GM21447 (cell line): ENCODE data around the gene EIF6.

Experiments
- ATAC-seq: cut with Tn5 transposase; IDR thresholded peaks from one replicate; pipeline ENCODE4 v1.9.1; 2021; ENCODE audit not compliant: unreplicated experiment

The EIF6 gene

DNA sequence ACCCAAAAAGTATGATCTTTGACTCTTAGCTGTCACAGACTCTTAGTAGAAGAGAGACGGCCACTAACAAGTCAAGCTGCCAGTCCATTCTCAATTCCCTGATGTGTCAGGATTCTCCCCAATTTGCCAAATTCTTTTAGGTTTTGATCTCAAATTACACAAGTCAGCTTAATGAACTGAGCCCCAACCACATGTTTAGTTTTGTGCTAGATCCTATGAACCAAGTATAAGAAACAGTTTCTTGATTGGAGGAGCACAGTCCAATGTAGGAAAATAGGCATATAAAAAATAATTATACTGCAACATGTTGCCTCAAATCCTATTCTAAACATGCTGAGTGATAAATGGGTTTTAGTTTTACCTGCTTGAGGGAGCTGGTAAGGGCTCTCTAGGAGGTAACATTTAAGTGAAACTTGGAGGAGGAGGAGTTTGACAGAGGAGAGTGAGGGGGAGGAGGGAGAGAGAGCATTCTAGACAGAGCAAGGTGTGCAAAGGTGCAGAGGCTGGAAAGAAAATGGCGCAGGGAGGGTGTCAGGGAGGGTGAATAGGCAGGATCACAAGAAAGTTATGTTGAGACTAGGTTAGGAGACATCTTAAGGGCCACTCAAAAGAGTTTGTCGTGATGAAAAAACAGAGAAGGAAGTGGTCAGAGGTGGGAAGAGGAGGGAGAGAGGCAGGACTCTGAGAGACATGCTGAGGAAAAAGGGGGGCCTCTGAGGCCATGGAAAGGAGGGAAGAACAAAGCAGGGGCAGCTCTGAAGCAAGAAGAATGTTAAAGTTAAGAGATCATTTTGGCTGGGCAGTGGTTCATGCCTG, 30.5 kb upstream of the EIF6 start:
- no peak for ATAC-seq

DNA sequence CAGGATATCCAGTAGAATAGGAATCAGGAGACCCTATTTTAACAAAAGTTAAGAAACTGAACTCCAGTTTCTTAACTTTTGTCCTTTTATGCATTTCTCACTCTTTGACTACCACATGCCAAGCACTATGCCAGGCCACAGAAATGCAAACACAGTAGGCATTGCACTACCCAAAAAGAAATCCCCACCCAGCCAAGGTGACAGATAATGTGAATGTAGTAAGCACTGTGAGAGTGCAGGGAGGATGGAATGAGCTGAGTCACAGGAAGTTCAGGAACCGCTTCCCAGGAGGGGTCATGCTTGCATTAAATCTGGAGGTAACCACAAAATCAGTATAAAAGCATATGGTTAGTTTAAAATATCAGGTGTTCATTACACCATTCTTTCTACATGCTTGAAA, 27.7 kb upstream of the EIF6 start:
- no peak for ATAC-seq

DNA sequence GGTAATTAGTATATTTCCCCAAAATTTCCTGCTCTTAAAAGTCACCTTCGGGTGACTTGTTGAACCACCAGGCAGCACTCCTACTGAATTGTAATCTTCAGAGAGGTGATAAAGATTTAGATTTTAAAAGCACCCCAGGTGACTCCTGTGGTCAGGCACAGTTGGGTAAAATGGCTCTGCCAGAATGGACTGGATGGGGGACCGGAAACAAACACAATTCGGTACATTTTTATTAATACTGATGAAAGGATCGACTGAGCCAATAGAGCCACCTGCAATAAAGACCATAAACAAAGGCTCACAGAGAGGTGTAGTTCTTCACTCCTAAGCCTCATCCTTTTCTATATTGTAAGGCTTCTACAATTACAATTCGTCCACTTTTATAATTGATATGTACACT, 27.2 kb upstream of the EIF6 start:
- ATAC-seq: no peak

DNA sequence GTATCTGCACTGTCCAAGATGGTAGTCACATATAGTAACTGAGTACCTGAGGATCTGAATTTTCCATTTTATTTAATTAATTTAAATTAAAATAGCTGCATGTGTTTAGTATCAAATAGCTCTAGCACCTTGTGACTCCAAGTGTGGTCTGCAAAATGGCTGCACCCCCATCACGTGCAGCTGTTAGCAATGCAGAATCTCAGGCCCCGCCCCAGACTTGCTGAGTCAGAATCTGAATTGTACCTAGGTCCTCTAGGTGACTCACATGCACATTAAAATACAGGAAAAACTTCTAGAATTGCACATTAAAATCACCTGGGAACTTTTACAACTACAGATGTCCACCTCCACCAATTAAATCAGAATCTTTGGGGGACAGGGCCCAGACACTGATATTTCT, 26.8 kb upstream of the EIF6 start:
- ATAC-seq: no peak

DNA sequence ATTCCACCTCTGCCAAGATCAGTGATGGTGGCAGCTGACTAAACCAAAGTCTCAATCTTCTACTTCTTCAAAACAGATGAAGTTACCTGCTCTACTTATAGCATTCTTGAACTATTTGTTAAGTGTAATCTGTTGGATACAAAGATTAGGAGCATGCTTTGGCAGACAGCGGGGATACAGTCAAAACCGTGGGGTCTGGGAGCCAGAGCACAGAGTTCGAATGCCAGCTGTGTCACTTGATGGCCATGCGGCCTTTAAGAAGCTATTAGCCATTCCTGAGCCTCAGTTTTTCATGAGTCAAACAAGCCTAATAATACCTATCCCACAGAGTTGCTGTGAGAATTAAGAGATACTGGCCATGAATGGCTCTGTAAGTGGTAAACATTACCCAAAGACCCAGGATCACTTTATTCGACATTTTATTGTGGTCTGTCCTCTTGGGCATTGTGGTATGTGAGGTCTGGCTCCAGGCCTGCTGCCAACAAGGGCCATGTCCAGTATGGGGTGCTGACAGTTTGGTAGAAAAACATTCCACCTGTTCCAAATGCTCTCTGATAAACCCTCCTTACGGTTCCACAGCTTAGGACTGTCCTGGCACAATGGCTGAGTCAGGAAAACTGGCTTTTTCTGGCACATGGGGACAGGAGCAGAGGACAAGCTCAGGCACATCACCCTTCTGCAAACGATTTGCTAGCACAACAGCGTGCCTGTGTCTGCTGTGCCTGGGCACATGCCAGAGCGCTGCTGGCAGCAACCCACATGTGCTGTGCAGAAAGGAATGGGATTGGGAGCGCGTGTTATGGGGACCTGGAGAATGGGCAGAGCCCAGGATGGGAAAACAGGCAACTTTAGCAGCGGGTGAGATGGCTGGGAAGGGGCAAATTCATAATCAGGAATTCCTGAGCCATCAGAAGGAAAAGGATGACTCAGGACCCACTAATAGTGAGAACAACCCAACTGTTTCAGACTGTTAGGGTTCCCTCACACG, 23.4 kb upstream of the EIF6 start:
- no peak for ATAC-seq

DNA sequence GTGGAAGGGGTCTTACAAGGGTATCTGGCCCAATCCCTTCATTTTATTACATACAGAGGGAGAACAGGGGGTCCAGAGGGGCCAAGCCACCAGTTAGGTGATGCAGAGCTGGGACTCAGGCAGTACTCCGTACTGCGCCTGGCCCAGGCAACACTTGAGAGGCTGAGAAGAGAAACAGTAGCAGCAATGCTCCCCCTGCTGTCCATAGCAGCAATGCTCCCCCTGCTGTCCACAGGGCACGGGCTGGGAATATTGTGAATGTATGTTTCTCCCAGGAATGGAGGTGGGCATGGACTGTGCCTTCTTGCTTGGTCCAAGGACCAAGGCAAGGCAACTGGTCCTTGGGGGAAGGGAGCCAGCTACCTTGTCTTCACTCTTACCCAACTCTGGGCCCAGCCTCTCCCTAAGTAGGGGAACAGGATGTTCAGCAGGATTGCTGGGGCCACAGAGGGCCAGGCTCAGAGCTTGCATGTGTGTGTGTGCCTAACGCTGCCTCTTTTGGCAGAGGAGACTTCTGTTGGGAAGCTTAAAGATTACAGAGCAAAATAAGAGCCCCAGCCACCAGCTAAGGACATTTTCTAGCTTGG, 22.5 kb upstream of the EIF6 start:
- ATAC-seq: no peak

DNA sequence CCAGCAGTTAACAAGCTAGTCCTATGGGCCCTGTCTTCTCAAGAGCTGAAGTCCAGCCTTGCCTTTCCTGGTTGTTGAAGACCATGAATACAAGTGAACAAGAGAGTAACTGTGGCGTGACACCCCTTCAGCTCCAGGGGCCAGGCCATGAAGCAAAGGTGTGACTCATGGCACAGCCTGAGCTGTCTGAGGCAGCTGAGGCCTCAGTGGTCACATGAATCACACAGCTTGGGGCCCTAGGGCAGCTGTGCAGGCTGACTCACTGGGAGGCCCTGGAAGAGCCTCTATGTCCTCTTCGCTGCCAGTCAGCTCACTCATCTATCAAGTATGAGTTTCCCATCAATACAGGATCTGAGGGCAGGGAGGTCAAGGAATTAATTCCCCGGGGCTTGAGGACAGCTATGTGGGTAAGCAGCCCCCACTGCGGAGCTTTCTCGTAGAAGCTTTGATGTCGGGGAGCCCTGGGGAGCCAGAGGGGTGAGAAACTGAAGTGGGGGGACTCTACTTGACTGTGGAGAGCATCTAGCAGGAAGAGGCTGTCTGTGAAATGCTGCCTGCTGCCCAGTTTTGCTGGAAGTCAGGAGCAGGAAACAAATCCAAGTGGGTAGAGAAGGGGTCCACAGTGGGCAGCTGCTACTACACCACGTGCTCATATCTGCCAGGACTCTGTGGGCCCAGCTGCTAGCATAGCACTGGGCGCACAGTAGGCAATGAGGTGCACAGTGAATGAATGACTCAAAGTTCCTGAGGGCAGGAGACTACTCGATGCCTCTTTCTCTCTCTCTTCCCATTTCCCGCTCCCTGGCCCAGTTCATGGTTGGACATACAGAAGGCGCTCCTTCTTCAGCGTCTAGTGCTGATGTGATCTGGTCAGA, 21.3 kb upstream of the EIF6 start:
- ATAC-seq: no peak

DNA sequence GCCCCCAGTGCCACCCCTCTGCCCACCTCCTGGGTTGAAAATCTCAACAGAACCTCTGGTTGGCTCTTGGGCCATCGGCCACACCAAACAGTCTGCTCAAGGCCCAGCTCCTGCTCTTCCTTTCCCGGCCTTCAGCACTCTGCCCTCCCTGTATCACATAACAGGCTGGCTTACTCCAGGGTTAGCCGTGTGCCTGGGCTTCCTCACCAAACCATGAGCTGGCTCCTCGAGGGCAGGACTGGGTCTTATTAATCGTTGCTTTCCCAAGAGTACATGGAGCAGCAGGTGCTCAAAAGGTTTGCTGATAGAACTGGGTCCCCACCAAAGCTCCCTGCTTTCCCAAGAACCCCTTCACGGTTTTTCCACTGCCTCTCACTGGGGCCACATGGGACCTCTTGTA, 20.4 kb upstream of the EIF6 start:
- no peak for ATAC-seq

DNA sequence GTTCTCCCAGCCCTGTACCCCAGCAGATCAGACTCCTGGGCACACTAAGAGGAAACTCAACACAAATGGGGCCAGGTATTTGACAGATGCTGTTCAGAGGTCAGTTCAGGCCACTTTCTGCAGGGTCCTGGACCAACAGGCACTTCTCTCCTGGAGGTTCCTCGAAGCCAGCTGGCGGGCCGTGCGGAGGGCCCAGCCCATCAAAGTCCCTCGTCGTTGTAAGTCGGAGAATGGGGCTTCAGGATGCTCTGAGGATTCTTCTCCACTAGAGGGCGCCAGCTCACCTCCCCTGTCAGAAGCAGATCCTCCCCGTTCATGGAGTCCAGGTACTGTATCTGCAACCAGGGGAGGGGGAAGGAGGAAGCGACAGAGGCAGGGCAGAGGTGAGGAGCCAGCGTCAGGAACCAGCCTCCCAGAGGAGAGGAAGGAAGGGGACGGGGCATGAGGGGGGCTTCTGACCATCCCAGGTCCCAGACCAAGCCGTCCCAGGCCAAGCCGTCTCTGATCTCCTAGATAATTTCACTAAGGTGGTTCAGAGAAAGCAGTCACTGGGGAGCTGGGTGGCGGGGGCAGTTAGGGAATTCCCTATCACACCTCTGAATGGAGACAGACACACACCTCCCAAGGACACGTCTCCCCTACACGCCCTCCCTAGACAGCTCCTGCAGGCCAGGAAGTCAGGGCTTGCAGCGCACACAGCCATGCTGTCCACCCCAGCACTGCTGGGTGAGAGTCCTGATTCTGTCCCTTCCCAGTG, 19.3 kb upstream of the EIF6 start:
- ATAC-seq: no peak

DNA sequence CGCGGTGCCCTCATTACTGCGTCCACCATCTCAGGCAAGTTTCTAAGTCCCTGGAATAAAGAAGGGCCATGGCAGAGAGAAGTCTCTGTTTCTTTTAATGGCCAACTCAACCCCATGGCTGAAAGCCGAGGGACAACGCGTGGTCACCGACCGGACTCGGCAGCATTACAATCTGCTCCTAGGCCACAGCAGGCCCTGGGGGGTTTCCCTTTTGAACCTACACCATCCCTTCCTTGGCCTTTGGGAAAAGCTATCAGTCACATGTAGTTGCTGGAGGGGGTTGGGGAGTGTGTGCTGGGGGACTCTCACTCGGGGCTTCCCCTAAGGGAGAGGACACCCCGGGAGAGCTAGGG, 18.8 kb upstream of the EIF6 start:
- ATAC-seq: no peak

DNA sequence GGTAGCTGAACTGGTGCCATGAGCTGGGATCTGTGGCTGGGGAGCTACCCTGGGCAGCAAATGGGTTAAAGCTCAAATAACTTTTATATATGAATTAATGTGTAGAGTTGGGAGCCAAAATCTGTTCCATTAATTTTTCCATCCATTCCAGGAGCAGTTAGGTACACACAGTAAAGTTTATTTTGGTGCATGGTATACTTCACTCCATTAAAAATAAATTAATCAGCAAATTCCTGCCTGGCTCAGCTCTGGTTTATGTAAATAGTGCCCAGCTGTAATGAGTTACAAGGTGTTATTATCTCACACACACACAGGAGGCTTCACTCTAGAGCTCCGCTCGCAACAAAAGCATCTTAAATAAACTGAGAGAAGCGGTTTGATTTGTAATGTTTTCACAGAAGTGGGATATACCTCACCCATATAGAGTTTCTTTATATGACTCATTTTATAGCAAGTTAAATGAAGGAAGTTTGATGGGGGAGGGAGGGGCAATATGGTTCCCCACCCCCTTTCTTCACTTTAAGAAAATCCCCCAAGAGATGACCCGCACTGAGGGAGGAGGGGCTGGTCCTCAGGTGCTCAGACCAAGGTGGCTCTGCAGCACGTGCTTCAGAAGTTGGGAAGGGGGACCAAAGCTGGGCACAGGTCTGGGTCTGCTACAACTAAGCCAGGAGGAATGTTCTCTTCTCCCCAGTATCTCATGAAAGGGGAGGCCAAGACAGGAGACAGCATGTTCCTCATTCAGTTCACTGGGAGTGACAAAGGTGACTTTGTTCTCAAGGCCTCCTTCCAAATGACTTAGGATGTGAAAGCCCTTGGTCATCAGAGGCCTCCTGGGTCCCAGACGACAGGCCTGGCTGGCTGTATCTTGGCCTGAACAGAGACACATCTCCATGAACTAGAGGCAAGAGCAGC, 18.1 kb upstream of the EIF6 start:
- no peak for ATAC-seq

DNA sequence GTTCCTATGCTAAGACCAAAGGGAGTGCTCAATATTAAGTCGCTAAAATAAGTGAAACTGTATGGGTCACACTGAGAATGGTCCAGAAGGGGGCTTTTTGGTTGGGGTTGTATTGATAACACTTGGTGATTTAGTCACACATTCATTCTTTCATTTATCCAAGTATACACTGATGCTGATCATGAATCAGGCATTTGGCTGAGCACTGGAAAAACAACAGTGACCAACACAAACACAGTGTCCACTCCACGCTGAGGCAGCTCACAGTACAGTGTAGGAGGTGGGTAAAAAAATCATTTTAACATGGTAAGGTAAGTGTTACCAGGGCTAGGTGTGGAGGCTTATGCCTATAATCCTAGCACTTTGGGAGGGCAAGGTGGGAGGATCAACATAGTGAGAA, 16.9 kb upstream of the EIF6 start:
- no peak for ATAC-seq

DNA sequence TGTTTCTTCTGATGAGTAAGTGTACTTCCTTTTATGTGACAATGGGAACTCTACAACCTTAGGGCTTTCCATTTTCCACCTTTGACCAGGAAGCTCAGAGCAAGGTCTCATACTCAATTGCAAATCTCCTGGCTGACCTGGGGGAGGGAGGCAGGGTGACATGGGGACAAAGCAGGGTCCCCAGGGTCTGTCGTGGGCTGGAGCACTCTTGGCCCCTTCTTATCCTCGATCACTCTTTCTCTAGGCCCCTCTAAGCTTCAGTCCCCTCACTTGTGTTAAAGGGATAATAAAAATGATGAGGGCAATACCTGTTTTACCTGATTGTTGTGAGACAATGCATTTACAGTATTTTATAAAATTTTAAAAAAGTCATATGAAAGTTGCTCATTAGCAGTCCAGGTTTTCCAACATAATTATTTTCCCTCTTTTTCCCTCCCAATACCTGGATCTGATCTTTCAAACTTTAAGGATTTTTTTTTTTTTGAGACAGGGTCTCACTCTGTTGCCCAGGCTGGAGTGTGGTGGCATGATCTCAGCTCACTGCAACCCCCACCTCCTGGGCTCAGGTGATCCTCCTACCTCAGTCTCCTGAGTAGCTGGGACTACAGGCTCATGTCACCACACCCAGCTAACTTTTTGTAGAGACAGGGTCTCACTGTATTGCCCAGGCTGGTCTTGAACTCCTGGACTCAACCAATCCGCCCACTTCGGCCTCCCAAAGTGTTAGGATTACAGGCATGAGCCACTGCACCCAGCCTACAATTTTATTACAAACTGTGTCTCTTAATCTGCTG, 16.1 kb upstream of the EIF6 start:
- no peak for ATAC-seq

DNA sequence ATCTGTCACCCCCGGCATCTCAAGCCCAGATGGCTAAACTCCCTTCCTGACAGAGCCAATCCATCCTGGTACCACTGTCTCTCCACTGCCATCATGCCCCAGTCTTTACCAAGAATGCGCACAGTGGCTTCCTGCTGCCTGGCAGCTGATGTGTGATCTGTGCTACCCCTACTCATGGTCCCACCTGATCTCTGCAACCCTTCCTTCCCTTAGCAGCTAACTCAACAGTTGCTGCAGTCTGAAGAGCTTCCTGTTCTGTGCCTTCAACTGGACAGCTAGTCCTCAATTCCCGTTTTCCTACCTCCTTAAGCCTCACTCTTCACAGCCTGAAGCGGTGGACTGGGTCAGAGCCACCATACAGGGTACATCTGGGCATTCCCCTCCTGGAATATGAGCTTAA, 15.2 kb upstream of the EIF6 start:
- ATAC-seq: no peak

DNA sequence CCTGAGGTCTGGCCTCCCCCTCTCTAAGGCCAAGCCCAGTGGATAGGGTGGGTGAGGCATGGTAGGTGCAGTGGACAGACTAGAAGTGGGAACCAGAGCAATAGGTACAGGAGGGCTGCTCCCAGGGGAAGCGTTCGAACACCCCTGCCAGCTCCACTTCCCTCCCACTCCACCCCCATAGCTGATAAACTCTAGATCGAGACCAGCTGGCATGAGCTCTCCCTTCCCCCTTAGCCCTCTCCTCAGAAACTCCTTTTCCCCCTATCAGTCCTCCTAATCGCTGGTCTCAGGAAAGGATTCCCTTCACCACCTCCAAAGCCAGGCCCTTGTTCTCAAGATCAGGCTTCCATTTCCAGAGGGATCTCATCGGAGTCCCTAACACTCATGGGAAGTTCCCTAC, 13.7 kb upstream of the EIF6 start:
- no peak for ATAC-seq

DNA sequence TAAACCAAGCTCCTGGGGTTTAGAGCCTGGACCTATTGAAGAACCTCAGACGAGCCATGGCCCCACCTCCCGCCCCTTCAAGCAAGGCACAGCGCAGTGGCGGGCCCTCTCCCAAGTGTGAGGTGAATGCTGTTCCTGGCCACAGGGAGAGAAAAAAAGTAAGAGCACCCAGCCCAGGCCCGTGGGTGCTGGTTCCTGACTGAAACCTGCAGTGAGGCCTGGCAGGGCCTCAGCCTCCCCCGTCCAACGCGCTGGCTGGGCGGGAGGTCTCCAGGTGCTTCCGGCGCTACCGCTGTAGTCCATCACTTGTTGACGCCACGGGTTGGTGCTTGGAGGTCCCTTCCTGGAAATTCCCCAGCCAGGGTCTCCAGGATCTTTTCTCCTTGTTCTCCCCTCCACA, 13.2 kb upstream of the EIF6 start:
- ATAC-seq: no peak

DNA sequence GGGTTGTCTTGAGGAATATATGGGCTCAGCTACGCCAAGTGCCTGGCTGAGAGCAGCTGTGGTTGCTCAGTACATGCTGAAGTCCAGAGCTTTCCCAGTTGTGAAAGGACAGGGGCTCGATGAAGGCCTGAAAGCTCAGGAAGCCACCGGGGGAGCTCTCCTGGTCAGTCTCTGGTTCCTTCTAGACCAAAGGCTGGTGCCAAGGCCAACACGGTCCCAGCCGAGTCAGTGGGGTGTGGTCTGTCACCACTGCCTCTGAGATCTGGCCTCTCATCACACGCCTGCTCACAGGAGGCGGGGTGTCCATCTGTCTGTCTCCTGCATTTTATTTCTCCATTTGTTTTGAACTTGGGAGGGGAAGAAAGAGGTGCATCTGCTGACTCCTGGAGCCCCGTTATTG, 12.6 kb upstream of the EIF6 start:
- no peak for ATAC-seq

DNA sequence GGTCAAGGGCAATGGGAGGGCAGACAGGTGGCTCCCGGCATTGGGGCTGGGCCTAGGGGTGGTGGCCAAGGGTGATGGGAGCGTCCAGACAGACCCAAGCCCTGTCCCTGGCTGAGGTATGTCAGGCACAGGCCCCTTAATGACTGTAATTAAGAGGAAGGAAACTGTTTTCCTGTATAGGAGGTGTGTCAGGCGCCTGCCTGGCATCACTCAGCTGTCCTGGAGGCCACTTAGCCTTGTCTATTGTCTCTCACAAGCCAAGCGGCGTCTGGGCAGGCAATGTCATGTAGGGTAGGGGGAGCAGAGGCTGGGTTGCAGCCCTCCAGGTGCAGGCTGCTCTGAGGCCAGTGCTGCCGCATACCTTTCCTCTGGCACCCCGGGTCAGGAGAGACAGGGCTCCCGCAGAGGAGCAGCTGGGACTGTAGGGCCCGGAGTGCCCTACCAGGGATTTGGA, 11.6 kb upstream of the EIF6 start:
- no peak for ATAC-seq
